ENCODE data around the gene PFKFB2.

PFKFB2 gene

DNA sequence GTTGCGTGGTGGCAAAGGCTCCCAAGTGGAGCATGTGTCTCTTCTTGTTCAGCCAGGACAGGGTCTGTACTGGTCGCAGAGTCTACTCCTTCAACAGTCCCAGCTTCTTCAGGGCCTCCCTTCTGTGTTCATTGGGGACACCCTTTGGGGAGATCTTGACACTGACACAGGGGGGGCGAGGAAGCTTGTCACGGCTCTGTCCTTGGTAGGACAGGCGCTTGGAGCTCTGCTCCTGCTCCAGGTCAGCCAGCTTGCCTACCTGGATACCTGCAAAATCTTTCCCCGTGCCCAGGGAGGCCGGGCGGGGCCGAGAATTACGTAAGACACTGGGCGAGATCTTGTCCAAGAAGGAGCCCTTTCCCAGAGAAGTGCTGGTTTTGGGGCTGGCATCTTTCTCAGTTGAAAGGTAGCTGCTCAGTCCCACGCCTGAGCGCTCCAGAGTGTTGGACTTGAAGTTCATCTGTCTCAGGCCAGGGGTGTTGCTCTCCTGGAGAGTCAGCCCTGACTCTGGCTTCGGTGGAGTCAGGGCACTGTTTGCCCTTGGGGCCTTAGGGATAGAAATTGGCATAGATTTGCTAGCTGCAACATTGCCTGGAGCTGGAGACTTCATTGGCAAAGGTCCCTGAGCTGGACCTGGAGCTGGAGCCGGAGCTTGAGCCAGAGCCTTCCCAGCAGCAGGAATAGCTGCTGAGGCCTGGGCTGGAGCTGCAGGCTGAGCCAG, 31.0 kb upstream of the PFKFB2 start:
- DNase-seq = no peak

DNA sequence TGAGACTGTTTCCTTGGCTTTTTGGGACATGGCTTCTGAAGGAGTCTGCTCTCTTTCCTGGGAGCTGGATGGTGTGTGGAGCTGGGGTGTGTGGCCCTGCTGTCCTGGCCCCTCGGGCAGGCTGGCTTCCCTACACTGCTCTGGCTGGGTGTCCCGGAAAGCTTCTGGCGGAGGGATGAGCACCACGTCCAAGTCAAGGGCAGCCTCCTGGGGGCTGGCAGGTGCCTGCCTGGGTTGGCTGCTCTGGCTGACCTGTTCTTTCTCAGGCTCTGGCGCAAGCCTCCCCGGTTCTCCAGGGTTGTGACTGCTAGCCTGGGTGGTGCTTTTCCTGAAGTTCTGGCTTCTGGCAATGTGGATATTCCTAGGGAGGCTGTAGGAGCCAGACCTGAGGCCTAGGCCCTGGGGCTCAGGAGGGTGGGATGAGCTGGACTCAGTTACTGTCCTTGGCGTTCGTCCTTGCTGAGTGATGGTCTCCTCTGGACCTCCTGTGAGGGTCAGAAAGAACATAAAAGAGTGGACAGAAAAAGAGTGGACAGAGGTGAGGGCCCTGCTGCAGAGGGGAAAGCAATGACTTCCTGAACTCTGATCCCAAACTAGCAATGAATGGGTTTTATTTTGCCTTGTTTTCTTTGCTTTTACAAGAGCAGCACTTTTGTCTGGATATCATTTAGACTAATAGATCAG, 29.9 kb upstream of the PFKFB2 start:
- no peak for DNase-seq

DNA sequence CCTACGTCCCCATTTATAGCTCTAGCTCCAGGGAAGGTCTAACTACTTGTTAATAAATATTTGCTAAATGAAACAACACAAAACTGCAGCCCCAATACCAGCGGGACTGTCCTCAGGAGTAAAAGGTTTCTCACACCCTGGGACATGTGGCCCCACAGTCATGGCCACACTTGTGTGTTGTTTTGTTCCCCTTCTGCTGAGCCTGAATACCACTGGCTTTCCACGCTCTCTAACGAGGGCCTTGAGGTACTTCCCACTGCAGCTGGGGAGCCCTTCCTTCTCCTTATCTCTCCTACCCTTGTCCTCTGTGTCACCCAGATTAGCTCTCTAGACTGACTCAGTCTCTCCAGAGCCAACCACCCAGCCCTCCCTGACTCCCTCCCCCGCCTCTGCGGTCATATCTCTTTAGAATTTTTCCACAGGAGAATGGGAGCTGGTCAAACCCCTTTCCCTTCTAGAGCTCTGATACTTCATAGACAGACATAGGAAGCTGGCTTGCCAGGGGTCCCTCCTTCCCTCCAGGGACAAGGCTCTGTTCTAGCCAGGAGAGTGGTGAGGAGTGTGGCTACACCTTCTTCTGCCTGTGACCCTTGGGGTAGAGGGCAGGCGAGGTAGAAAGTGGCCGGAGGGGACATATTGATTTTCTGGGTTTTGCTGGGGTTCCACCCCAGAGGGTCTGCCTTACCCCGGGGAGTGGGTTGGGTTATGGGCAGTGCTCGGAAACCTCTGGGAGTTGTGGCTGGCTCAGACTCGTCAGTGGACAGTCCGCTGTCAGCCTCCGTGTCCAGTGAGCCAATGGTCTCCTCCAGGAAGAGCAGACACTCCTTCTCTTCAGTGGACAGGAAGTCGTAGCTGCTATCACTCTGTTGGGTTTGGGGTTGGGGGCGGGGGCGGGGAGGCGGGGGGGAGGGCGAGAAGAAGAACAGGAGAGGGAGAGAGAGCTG, 28.6 kb upstream of the PFKFB2 start:
- no peak for DNase-seq

DNA sequence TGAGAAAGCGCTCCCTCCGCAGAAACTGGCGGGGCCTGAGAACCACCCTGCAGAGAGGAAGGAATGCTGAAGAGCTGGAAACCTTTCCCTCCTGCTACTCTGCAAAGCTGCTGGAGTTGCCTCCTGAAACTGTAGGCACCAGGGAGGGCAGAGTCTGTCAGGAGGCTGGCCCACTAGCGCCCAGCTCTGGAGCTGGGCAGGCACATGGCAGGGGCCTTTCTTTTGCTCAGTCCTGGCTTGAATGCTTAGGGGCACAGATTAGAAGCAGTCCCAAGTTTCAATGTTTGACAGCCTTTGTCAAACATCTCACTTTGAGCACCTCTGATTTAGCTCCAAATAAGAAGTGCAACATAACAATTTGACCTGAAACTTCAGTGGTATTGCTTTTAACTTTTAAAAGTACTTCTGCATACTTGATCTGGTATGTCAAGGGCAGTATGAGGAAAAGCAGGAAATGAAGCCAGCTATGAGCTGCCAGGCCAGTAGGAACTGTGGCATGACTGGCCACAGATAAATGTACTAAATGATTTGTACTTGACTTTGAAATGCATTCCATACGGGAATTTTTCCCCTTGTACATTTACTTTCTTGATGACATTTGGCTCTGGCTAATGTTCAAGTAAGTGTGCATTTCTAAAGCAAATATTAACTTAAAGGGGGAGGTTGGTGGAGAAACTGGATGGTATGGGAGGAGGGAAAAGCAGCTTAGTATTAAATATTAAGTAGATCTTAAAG, 27.8 kb upstream of the PFKFB2 start:
- no peak for DNase-seq

DNA sequence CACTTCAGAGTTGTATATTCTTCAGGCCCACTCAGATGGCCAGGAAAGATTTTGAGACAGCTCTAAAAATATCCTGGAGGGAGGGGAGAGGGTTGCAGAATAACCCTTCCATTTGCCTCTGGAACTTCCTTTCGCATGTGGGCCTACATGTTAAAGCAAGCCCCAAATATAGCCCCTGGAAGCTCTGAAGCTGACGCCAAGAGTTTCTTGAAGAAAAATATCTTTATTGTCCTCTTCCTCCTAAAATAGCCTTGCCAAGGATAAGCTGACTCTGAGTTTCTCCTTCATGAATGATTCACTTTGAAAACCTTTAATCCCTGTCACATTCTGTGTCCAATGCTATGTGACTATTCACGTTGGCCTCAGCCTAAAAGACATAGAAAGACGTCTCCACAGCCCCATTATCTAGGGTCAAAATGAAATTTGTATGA, 27.0 kb upstream of the PFKFB2 start:
- peak in 1 of 58 donors; percentile 19 for DNase-seq

DNA sequence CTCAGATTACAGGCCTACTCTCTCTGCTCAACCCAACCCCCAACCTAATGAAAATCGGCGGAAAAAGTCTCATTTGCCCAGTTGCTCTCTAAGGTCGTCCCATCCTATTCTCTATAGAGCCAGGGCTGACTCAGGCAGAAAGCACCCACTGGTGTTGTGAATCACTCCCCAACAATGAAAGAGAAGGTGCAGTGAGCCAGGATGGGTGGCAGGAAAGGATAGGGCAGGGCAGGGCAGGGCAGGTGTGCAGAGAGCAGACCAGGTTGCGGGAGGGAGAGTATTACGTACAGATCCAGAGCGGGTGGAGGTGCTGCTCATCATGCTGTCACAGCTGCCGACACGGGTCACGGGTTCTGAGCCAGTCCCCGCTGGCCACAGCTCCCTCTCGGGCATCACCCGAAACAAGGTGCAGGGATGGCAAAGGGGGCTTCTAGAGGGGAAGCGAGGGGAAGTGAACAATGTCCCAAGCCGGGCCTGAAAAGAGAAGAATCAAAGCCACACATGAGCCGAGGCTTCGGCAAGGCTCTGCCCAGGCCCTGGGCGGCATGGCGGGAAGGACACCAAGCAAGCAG, 25.8 kb upstream of the PFKFB2 start:
- no peak for DNase-seq

DNA sequence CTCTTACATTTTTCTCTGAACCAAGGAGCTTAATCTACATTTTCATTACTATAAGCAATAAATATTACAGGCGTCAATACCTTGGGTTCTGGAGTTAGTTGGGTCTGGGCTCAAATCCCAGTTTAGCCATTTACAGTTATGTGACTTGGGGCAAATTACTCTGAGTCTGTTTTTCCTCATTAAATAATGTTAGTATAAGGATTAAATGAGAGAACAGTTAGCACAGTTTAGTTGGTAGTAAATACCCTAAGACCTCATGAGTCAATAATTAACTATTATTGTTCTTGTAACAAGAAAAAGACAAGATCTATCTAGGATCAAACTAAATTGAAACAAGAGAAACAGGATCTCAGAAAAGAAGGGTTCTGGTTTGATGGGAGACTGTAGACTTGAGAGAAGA, 25.2 kb upstream of the PFKFB2 start:
- DNase-seq = no peak

DNA sequence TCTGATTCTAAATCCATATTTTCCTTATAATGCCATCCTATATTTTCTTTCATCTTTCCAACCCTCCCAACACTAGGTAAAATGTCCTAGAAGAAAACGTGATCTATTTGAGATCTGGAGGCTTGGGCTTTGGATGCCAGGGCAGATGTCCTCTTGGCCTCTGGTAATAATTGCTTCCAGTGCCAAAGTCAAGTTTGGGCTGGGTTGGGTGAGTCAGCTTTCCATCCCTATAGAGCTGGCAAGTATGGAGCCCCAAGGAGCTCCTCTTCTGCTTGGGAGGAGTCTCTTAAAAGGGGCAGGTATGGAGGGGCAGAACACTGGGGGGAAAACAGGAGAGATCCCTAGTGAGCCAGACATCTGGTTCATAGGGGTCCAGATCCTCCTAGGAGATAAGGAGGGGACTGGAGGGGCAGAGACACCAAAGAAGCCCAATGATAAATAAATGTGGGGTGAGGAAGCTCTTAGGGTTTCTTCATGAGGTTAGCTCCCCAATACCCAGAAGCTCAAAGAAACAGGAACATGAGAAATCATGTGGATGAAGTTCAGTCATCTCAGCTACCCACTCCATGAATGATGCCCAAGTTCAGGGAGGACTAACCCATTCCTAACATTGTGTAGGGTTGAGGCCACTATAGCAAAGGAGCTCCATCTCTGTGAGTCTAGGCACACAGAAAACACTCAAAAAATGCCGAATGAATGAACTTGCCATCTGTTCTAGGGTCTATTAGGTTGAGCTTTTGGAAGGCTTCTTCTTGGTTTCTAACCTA, 24.0 kb upstream of the PFKFB2 start:
- no peak for DNase-seq

DNA sequence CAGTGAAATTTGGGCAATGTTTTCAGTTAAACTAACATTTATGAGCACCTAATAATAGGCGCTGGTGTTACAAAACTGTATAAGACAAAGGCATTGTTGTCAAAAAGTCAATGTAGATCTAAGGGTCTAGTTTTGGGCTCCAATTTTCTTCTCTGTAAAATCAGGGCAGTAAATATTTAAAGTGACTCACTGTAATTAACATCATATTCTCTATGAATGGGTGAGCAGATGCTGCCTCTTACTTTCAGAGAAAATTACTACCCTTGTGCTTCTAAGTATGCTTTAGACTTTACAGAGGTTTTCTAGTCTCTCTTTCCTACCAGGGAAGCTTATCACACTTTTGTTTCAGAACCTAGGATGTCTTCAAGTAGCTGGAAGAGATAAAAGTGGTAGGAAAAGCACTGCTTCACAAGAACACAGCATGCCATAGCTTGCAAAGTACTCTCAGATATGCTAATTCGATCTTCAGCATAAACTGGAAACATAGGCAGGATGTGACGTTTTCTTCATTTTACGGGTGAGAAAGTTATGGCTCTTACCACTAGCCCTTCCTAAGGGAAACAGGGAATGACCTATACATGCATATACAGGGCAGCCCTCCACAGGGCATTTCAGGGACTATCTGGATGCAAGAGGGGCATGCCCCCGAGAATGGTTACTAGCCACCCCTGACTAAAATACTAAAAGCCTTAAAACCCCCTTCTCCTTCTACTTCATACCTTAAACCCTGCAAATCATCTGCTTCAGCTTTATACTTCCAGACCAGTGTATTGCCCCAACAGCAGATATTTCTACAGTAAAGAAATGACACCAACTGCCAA, 23.2 kb upstream of the PFKFB2 start:
- no peak for DNase-seq

DNA sequence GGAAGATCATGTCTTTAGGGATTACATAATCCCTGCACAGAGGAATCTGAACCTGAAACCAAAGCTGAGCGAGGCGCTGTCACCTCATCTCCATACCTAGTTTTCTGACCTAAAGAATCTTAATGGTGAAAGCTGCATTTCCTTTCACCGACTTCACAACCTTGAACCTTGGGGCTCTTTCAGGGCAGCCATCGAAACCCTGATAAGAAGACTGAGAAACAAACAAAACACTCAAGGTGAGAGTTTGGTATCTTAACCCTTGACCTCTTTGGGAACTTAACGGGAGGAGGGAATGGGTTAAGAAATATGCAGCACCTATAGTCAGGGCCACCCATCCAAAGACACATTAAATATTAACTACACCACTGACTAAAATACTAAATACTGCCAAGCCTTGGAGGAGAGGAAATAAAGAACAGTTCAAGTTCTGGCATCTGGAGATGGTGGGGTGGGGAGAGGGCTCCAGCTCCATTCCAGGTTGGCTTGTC, 22.5 kb upstream of the PFKFB2 start:
- no peak for DNase-seq

DNA sequence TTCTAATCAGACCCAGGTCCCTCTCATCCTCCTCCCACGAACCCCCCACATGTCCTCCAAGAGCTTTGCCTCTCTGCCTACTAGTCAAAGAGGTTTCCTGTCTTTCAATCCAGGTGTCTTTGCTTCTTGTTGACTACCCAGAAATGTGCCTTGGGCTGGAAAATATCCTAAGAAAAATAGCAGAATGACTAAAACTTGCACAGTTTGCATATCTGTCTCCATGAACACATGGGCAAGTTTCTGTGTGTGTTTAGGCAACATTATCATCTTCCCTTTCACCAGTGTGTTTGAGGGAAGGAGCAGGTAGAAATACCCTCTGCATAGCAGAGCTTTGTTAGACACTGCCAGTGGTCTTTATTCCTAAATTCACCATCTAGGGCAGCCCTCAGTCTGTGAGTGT, 22.1 kb upstream of the PFKFB2 start:
- no peak for DNase-seq

DNA sequence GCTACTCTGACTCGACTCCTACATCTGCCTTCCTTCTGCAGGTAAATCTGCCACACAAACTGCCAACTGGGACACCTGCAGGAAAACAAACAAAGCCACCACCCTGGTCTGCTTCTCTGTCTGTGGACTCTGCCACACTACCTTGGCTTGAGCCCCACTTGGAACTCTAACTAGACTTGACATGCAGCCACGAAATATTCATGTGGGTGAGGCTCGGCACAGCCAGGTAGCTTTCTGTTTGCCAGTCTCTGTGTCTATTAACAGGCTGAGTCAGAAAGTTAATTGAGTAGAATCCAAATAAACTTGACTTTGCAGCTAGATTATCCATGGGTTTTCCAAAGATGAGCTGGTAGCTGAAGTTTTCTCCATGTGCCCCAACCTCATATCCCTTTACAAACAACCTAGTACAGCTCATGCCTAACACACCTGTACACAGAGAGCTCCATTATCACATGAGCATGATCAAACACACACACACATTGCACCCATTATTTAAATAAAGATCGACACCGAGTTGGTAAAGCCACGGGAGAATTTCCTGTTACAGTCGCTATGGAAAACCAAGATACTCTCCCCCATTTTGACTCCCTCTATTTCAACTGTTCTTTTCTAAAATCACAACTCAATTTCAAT, 21.3 kb upstream of the PFKFB2 start:
- no peak for DNase-seq

DNA sequence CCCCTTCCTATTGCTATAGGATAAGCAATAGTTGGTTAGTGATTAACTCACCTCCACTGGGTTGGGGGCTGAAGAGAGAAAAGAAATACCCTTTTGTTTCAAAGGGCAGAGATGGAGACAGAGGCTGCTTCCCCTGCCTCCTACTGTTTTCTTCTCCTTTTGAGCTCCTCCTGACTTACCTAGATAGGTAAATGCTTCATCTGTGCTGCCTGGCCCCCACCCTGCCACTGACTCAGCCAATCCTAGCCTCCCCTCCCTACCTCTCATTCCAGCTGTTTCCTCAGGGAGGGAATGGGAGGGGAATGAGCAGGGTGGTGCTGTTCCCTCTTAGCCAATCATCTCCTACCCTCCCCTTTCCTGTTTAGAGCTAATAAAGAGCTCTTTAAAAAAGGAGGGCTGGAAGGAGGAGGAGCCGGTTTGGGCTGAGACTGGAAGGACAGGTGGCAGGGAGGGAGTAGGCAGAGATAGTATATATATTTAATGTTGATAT, 20.5 kb upstream of the PFKFB2 start, which contains the start of gene C1orf116:
C1orf116 (minus strand) TSS at position 229 of the 490 bp plus-strand sequence. CDS start 5,158 bp downstream, outside the sequence.
- no peak for DNase-seq

DNA sequence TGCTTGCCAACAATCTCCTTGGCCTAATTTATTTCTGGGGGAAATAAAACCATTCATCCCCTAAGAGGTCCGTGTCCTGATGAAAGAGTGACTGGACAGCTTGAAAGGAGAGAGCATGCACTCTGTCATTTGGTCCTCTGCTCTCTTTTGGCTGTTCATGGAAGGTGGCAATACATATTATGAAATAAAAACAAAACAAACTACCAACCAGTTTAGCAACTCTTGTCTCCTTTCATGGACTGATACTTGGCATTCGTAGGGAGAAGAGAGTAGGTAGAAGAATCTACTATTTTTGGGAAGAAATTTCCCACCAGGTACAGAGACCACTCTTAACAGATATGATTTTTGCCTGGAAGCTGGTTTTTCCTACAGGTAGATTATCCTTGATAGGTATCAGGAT, 19.8 kb upstream of the PFKFB2 start:
- DNase-seq = no peak

DNA sequence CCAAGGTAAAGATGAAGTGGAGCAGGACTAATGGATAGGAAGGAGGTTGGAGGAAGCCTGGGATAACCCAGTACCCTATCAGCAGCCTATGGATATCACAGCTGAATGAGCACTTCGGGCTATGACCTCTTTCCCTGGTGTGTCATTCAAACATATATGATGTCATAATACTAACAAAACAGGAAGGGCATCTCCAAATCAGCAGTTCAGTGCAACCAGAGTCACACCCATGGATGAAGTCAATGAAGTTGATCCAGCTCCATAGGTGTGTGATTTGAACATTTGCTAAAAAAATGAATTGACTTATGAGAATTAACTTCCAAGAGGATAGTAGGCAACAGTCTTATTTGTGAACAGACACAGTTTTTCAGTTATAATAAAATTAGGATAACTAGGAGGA, 18.9 kb upstream of the PFKFB2 start:
- no peak for DNase-seq

DNA sequence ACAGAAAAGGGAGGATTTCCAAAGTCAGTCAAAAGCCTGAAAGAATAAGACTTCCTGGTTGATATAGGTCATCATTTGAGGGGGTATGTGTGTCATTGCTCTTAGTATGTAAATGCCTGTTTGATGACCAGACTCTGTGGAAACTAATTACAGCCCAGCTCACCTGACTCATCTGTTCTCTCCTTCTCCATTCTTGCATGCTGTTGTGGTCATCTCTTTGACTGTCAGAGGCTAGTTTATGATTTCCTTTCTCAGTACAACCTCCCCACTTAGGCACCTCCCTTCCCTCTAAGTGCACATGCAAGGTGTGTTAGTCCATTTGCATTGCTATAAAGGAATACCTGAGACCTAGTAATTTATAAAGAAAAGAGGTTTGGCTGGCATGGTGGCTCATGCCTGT, 18.1 kb upstream of the PFKFB2 start:
- DNase-seq = no peak

DNA sequence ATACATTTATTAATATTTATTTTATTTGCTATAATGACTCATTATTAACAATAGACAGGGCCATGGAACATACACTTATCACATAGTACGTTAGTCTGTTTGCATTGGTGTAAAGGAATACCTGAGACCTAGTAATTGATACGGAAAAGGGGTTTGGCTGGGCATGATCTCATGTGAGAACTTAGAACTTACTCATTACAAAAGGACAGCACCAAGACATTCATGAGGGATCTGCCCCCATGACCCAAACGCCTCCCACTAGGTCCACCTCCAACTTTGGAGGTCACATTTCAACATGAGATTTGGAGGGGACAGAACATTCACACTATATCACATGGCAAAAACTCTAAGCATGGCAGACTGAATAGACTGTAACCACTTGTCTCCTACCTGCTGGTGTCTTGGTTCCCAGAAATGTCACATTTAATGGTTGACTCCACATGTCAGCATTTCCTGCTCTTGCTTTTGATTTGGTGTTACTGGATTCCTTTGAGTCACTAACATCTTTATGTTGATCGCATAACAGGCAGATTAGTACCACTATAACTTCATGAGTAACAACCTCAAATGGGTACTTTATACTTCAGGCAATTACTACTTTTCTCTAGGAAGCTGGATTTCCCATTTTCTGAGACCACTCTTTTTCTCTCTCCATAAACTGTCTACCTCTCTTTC, 17.1 kb upstream of the PFKFB2 start:
- DNase-seq = no peak

DNA sequence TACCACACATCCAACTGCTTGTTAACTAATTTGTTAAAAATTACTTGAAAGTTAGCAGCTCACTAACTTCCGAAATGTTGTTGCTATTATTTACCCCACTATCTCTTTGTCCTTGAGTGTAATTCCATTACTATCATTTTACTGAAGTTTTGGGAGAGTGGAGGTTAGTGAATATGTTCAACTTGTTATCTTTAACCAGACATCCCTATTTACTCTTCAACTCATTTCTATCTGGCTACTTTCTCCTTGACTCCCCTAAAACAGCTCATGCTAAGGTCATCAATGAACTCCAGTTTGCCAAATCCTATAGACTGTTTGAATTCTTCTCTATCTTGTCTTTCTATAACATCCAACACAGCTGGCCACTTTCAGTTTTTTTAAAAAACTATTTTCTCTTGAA, 16.2 kb upstream of the PFKFB2 start:
- DNase-seq = no peak

All from anterior cingulate cortex (tissue), 58 donors.